Neuronal stem cell (in vitro differentiated cells): Measurements from ENCODE around the gene BSND.

Source experiments
- DNase-seq: peaks from one replicate; pipeline ENCODE4 v3.0.0-alpha.2; 2013; ENCODE audit warnings: low spot score
- H2AFZ ChIP-seq: one replicate; pipeline ENCODE4 v1.6.1; 2013; ENCODE audit warnings: mild to moderate bottlenecking, low read length, inconsistent platforms
- H2AK5ac ChIP-seq: 2 replicates; pipeline ENCODE4 v1.6.1; 2013; ENCODE audit warnings: low read depth, mild to moderate bottlenecking, inconsistent platforms, low read length, moderate library complexity, mixed read lengths
- H2BK120ac ChIP-seq: 2 replicates; pipeline ENCODE4 v1.6.1; 2013; ENCODE audit warnings: low read depth, mild to moderate bottlenecking, inconsistent platforms, low read length, moderate library complexity, mixed read lengths
- H2BK12ac ChIP-seq: one replicate; pipeline ENCODE4 v1.6.1; 2013; ENCODE audit warnings: low read length, inconsistent platforms
- H2BK15ac ChIP-seq: 2 replicates; pipeline ENCODE4 v1.6.1; 2013; ENCODE audit warnings: mild to moderate bottlenecking, low read length, inconsistent platforms, mixed read lengths
- H2BK5ac ChIP-seq: one replicate; pipeline ENCODE4 v1.6.1; 2013; ENCODE audit warnings: inconsistent platforms, mild to moderate bottlenecking, low read length, moderate library complexity
- H3K14ac ChIP-seq: one replicate; pipeline ENCODE4 v1.6.1; 2013; ENCODE audit warnings: low read length, inconsistent platforms
- H3K18ac ChIP-seq: 2 replicates; pipeline ENCODE4 v1.6.1; 2013; ENCODE audit warnings: low read length, inconsistent platforms
- H3K23ac ChIP-seq: 2 replicates; pipeline ENCODE4 v1.6.1; 2013; ENCODE audit warnings: low read depth, mild to moderate bottlenecking, mixed read lengths, low read length, inconsistent platforms; ENCODE audit not compliant: poor library complexity
- H3K27ac ChIP-seq: replicated peaks from 3 replicates; pipeline ENCODE4 v1.5.1; 2013; ENCODE audit warnings: low read length, inconsistent platforms
- H3K27me3 ChIP-seq, 3 experiments: 2 replicates each; pipeline ENCODE4 v1.6.1; 2013; ENCODE audit warnings: low read length in 3 of 3, mild to moderate bottlenecking in 2 of 3, inconsistent platforms in 1 of 3, low read depth in 1 of 3, mixed read lengths in 1 of 3, moderate library complexity in 1 of 3; ENCODE audit not compliant: control insufficient read depth in 3 of 3, insufficient read depth in 3 of 3
- H3K36me3 ChIP-seq, 2 donors: replicated peaks in 1 of 2; 2 replicates each; pipeline ENCODE4 v1.6.1; 2013; ENCODE audit warnings: low read length in 2 of 2; ENCODE audit not compliant: control insufficient read depth in 2 of 2, insufficient read depth in 2 of 2
- H3K4ac ChIP-seq: 2 replicates; pipeline ENCODE4 v1.6.1; 2013; ENCODE audit warnings: inconsistent platforms, mild to moderate bottlenecking, low read length, moderate library complexity
- H3K4me1 ChIP-seq, 2 donors: 1 replicate in 1 of 2; 2 replicates in 1 of 2; pipeline ENCODE4 v1.6.1; 2013; ENCODE audit warnings: low read length in 2 of 2, low read depth in 1 of 2; ENCODE audit not compliant: control insufficient read depth in 2 of 2, insufficient read depth in 1 of 2
- H3K4me2 ChIP-seq: one replicate; pipeline ENCODE4 v1.6.1; 2013; ENCODE audit warnings: mild to moderate bottlenecking, low read length, inconsistent platforms; ENCODE audit not compliant: insufficient read depth, poor library complexity, severe bottlenecking
- H3K4me3 ChIP-seq, 2 donors: 2 replicates each; pipeline ENCODE4 v1.5.1; 2013; ENCODE audit warnings: low read length in 2 of 2, mild to moderate bottlenecking in 2 of 2, inconsistent platforms in 1 of 2, moderate library complexity in 1 of 2
- H3K79me1 ChIP-seq: one replicate; pipeline ENCODE4 v1.6.1; 2013; ENCODE audit warnings: low read depth, mild to moderate bottlenecking, inconsistent platforms, low read length, moderate library complexity
- H3K9ac ChIP-seq: one replicate; pipeline ENCODE4 v1.6.1; 2013; ENCODE audit warnings: mild to moderate bottlenecking, low read depth, low read length, inconsistent platforms; ENCODE audit not compliant: poor library complexity
- H3K9me3 ChIP-seq, 2 donors: replicated peaks in 1 of 2; 2 replicates each; pipeline versions ENCODE3 to v1.6.1; 2013; ENCODE audit warnings: low read length in 2 of 2, mild to moderate bottlenecking in 2 of 2, inconsistent platforms in 1 of 2, low read depth in 1 of 2, mixed read lengths in 1 of 2, moderate library complexity in 1 of 2; ENCODE audit not compliant: control insufficient read depth in 2 of 2, insufficient read depth in 1 of 2
- H4K8ac ChIP-seq: one replicate; pipeline ENCODE4 v1.6.1; 2013; ENCODE audit warnings: low read depth, mild to moderate bottlenecking, inconsistent platforms, low read length, moderate library complexity
- H4K91ac ChIP-seq: one replicate; pipeline ENCODE4 v1.6.1; 2013; ENCODE audit warnings: low read length, low read depth, mild to moderate bottlenecking, inconsistent platforms; ENCODE audit not compliant: poor library complexity
- WGBS, 2 donors: extraction: QIAGEN DNeasy Blood & Tissue Kit; methylation state at CpG; one replicate each; pipeline ENCODE4 v1.1.7; 2013; ENCODE audit warnings: missing lambda C conversion rate in 2 of 2, mixed read lengths in 1 of 2; ENCODE audit not compliant: insufficient read length in 2 of 2, insufficient replicate concordance in 1 of 2; ENCODE audit errors: extremely low coverage in 2 of 2; 5-methylcytosine and 5-hydroxymethylcytosine counted together

The BSND gene

GRCh38 chr1:55061000-55061705 is 62.4 kb downstream of the BSND start:
- Histone ChIP-seq H2AFZ (no peak overlapping the region), H3K36me3 (peaks cover 4 to 7% of the 10 kb centered on the region in 2 donors), H3K27ac (no peak overlapping the region)

More at GRCh38 chr1:55061000-55061705, 62.4 kb downstream of the BSND start:
- H3K9ac ChIP-seq: no peak overlapping the region
- no peak overlapping the region for H4K8ac ChIP-seq
- H3K9me3 ChIP-seq: no peaks in the 10 kb centered on the region
- no peak overlapping the region for H2AK5ac ChIP-seq
- H2BK120ac ChIP-seq: no peak overlapping the region
- no peak overlapping the region for H4K91ac ChIP-seq
- no peak overlapping the region for H2BK5ac ChIP-seq
- DNase-seq: no peak
- H2BK12ac ChIP-seq: no peak overlapping the region
- no peak overlapping the region for H3K18ac ChIP-seq
- peaks cover 3% of the 10 kb centered on the region for H3K79me1 ChIP-seq
- H3K4me1 ChIP-seq: no peaks in the 10 kb centered on the region
- no peak overlapping the region for H2BK15ac ChIP-seq
- H3K14ac ChIP-seq: peak overlapping the region; percentile 83
- no peak overlapping the region for H3K4ac ChIP-seq
- peak overlapping the region; percentile 67 for H3K23ac ChIP-seq
- H3K4me2 ChIP-seq: no peak overlapping the region
- no peak overlapping the region for H3K4me3 ChIP-seq
- WGBS, 2 donors: no CpG with 5 or more reads among the region's 13 CpGs
- H3K27me3 ChIP-seq: no peaks in the 10 kb centered on the region
